Activated CD4-positive, CD25-positive, alpha-beta regulatory T cell treated with anti-CD3 and anti-CD28 coated beads, Interleukin-2, amount 50 U/mL, for 24 hours (primary cell): ENCODE measurements around the gene NCKAP5.

Source experiments
- ATAC-seq, 2 donors: fragments of 150-1000 bp; cut with Tn5 transposase; one replicate each; pipeline ENCODE4 v1.10.0; 2021; ENCODE audit warnings: mild to moderate bottlenecking in 1 of 2, moderate library complexity in 1 of 2

NCKAP5 gene

DNA sequence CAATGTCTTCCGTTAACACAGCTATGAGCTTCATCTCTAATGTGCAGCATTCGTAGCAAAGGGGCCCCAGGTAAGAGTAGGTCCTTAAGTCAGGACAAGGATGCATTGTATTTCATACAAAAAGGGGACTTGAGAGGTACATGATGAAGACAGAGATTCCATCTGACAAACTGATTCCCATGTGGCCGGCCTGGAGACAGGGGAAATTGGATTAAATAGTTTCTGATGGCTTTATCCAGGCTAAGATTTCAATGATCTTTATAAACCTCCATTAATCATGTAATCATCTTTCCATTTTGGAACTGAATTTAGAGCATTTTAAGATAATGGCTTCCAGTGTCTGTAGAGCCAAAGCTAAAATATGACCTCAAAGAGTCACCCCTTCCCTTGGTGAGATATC, 111.3 kb downstream of the NCKAP5 start:
- no peak for ATAC-seq

DNA sequence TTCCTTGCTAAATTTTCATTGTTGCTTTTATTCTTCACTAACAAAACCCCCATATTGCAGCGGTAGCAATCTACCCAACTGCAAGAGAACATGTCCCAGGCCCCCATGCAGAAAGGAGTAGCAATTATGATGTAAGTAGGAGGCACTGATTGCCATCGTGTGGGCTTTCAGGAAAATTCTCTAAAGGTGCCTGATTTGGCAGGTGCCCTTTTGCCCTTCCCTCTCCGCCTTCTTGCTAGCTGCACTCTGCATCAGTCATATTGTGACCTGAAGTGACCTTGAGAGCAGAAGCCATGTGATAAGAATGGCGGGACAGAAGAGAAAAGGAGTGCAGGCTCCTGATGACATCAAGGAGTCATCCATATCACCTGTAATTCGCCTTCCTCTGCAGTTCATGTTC, 112.1 kb downstream of the NCKAP5 start:
- no peak for ATAC-seq

DNA sequence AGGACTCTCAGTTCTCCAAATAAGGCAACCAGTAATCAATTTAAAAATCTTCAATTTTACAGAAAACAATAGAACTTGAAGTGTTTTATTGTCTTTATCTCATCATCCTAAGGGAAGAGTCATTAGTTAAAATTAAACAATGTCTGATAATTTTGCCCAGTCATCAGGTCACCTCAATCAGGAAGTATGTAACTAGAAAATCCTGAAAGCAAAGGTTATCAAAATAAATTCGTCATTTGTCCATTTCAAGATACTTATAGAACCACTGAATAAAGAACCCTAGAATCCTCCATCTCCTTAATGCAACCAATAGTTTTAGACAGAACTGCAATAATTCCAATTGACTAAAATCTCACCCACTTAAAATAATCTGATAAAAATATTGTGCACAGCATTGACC, 115.2 kb downstream of the NCKAP5 start:
- no peak for ATAC-seq

DNA sequence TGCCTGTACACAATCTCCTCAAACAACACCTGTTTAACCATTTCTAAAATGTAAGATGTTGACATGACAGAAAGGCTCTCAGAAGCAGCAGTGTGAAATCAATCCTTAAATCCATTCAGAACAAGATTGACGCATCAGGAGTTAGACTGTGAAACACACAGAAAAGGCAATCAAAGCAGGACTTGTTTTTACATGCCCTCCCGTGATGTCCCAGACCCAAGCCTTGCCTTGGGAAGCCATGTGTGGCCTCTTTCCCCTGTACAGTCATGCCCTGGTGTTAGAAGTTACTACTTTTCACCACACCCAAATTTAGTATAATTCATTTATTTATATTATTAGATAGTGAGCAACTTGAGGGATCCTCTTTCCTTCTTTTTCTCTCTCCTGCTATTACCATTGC, 115.7 kb downstream of the NCKAP5 start:
- ATAC-seq, result no peak

GRCh38 chr2:133452146-133452545, 116.1 kb downstream of the NCKAP5 start:
- no peak for ATAC-seq

- no peak for ATAC-seq
Measured at GRCh38 chr2:133448195-133448594, 120.1 kb downstream of the NCKAP5 start.

- no peak for ATAC-seq
Measured at GRCh38 chr2:133447303-133447702, 121.0 kb downstream of the NCKAP5 start.

- no peak for ATAC-seq
Measured at GRCh38 chr2:133444465-133444864, 123.8 kb downstream of the NCKAP5 start.

DNA sequence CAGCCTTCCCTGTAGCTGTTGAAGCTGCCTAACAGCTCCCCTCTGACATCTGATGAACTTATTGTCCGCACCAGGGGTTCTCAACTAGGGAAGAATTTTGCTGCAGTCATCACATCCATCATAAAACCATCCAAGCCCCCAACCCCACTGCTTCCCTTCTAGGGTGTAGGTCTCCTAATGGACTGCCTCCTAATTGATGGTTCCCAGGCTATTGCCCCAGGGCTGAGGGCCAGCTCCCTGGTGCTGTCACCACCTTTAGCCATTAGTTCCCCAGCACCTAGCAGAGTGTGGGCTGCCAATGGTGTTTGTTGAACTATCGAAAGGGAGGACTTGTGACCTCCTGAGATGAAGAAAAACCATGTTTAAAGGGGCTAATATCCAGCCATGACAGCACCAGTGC, 125.9 kb downstream of the NCKAP5 start:
- ATAC-seq, result no peak

DNA sequence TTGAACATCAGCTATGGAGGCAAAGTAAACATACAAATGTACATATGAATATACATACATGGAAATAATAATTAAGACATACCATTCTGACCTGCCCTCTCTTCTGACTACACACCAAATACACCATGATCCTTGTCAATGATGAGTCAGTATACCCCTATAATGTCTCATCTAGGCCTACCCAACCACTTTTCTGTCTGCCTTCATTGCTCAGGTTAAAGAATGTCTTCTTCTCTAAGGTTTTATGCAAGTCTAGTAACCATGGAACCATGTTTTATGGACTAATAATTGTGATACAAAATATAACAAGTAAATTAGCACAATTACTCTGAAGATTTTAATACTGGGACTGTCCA, 128.7 kb downstream of the NCKAP5 start:
- no peak for ATAC-seq

DNA sequence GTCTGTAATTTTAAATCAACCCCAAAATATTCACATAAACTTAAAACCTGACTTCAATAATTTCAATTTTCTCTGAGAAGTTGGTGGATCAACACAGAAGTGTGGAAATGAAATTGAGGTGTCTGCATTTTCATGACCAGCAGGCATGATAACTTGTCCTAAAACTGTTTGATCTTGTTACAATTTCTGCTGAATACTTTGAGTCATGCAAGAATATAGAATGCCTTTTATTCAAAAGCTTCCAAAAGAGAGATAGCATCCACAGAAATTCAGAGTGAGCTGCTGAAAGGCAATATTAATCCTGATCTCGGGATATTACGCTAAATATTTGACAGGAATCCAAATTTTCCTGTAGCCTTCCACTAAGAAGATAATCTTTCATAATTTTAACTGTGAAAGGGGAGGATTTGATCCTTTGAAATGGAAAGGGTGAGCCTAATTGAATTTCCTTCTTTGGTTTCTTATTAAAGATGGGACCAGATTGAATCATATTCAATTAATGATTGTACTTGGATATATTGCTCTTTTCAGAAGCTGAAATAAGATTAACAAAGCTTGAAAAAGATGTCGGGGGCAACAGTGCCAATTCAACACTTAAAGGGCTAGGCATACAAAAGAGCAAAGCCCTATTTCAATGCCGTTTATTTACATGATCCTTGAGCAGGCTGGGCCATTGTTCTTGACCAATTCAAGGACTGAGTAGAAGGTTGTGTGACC, 129.3 kb downstream of the NCKAP5 start:
- no peak for ATAC-seq

DNA sequence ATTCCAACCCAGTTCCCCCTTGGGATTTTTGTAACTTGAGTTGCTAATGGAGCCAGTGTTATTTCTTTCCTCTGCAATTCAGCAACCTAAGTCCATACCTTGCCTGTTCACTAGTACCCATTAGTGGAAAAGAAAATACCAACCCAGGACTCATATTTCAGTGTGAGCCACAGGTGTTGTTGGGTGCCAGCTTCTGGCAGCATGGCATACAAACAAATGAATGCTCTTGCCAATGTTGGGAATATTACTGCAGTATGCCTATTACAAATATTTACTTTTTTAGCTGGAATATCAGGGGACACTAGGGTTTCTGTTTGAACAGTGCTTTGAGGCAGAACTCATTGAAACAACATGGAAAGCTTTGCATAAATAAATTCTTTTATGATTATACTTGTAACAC, 130.2 kb downstream of the NCKAP5 start:
- no peak for ATAC-seq

DNA sequence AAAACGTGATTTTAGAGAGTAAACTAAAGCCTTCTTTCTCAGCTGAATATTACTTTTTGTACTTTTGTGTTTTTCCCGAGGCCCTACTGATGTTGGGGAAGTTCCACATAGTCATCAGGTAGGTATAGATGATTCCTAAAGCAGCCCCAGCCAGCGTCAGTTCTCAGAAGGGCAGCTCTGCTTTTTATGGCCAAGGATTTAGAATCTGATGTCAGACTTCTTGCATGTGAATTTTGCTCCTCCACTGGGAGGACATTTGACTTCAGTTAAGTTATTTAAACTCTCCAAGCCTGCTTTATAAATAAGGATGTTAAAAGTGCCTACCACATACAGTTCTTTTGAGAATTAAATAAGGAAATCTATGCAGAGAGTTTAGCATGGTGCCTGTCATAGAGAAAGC, 130.8 kb downstream of the NCKAP5 start:
- ATAC-seq, result no peak

DNA sequence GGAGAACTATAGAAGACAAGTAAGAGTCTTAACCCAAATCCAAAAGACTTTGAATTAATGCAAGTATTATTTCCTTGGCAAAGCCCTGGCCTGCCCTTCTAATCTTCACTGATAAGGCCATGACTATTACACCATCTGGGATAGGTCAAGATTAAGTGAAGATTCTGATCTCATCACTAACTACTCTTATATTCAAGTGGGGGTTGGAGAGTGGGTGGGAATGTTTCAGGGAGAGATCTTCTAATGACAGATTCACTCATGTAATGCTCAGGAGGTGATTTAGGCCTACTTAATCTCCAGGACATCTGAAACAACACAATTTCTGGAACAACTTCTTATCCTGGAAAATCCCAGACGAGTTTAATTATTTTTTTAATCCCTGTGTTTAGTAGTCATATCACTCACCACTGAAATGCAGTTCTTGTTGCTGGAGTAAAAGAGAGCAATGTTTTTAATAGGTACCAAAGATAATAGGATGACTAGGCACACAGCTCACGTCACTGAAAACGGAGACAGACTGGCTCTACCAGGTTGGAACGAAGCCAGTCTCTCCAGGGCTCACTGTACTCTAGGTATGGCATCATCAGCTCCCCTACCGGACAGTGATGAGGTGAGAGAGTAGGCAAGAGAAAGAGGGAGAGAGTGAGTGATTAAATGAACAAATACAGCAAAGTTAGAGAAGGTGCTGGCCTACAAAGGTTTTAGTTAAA, 133.1 kb downstream of the NCKAP5 start:
- no peak for ATAC-seq

- no peak for ATAC-seq
Measured at GRCh38 chr2:133433455-133434451, 134.5 kb downstream of the NCKAP5 start.

DNA sequence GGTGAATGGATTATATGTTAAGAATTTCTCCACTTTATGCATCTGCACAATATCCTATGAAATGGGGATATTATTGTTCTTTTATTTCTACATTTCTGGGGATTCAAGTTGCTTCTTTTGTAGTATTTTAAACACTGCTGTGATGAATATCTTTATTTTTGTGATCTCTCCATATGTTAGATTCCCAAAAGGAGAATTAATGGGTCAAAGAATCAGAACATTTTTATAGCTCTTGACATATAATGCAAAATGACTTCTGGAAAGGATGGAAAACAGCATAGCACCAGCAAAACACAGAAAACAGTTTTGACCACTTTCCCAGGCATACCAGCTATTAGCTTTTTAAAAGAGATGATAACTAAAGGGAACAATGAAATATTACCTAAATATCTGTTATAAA, 135.5 kb downstream of the NCKAP5 start:
- no peak for ATAC-seq

- ATAC-seq, result no peak
Measured at GRCh38 chr2:133431289-133431688, 137.0 kb downstream of the NCKAP5 start.

- no peak for ATAC-seq
Measured at GRCh38 chr2:133426791-133427190, 141.5 kb downstream of the NCKAP5 start.

GRCh38 chr2:133425612-133426011, 142.7 kb downstream of the NCKAP5 start:
- no peak for ATAC-seq

DNA sequence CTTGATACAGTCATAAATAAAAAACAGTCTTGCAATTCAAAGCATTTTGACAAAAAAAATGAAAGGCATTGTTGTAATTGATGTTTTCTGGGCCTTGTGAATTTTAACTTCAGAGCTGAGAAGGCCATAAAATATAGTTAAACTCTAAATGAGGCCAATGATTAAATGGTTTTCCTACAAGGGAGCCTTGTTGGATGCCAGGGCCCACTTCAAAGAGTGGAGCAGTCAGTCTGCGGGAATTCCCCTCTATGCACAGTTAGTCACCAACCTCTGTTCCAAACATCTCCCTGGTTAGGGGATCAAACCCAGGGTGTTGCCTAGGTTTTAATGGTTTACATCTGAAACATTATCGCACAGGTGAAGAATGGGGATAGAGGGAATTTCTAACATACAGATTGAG, 143.4 kb downstream of the NCKAP5 start:
- ATAC-seq, result no peak

DNA sequence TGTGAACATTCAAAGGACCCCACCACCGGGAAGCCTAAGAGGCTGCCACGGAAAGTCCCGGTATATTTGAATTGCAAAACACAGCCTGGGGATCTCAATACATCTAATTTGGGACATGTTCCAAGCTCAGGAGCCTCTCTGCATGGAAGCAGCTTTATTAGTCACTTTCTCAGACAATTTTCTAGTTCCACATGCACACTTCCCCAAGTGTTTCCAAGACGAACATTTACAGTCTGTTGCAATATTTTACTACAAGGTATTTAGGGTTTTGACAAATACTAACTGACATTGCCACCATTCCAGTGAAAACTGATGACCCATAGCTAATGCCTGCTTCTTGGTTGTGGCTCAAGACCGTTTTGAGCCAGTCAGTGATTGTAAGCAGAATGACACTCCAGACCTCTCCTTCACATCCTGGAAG, 145.3 kb downstream of the NCKAP5 start:
- no peak for ATAC-seq

- no peak for ATAC-seq
Measured at GRCh38 chr2:133421516-133422324, 146.5 kb downstream of the NCKAP5 start.

- no peak for ATAC-seq
Measured at GRCh38 chr2:133420788-133421187, 147.5 kb downstream of the NCKAP5 start.
